Epithelial cell of esophagus (primary cell): Measurements from ENCODE around the gene SRGAP1.

Experiments used
- DNase-seq: peaks from one replicate; pipeline ENCODE4 v3.0.0; 2010; ENCODE audit warnings: low read depth
- H3K4me3 ChIP-seq: 2 replicates; pipeline ENCODE4 v1.5.1; 2011; ENCODE audit warnings: mild to moderate bottlenecking, low read length, control low read depth
- TF ChIP-seq, protein P1 (sequence below): IDR thresholded peaks from 2 replicates; pipeline ENCODE4 v1.5.1; 2011; ENCODE audit warnings: low read depth, mild to moderate bottlenecking, low read length, control low read depth, inconsistent platforms; ENCODE audit not compliant: insufficient read depth; ENCODE audit errors: missing control alignments

Gene SRGAP1

DNA sequence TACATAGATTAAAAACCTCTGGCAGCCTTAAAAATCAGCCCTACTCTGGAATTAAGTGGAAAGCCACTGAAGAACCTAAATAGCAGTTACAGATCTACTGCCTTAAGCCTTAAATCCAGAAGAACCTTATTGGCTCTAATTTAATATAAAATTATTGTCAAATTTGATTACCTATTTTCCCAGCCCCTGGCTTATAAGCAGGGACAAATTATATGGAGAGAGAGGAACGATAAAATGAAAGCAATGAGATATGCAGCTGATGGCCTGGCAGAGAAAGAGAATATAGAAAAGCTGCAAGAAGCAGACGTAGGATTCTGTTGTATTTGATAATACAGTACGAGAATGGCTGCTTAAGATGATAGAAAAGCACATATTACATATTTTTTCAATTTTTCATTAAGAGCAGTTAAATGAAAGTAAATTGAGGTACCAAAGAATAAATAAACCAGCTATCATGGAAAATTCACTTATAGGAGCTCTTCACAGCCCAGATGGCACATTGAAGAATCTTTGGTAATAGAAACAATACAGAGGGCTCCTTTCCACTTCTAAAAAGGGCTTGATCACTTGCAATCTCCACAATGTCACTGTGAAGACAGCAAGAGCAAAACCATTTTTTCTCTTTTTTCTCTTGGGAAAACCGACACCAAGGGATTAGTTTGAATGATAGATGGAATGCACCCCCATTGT, 248.2 kb downstream of the SRGAP1 start:
- TF ChIP-seq, protein P1, sequence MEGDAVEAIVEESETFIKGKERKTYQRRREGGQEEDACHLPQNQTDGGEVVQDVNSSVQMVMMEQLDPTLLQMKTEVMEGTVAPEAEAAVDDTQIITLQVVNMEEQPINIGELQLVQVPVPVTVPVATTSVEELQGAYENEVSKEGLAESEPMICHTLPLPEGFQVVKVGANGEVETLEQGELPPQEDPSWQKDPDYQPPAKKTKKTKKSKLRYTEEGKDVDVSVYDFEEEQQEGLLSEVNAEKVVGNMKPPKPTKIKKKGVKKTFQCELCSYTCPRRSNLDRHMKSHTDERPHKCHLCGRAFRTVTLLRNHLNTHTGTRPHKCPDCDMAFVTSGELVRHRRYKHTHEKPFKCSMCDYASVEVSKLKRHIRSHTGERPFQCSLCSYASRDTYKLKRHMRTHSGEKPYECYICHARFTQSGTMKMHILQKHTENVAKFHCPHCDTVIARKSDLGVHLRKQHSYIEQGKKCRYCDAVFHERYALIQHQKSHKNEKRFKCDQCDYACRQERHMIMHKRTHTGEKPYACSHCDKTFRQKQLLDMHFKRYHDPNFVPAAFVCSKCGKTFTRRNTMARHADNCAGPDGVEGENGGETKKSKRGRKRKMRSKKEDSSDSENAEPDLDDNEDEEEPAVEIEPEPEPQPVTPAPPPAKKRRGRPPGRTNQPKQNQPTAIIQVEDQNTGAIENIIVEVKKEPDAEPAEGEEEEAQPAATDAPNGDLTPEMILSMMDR: no peak
- DNase-seq: no peak
- H3K4me3 ChIP-seq: no peak overlapping the region

DNA sequence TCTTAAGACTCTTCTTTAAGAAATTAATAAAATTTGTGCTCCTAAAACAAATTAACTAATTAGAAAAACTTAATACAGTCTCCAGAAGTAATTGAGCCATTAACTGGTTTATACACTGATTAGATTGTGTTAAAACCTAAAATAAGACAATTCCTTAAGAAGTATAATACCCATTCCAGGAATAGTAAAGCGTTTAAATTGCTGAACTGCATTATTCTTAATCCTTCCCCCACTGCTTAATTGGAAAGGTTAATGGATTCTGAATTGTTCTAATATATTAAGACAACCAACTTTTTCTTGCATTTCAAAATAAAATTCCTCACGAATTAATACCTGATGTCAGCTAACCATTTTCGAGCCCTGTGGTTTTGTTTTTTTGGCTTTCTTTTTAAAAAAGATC, 249.2 kb downstream of the SRGAP1 start:
- TF ChIP-seq, protein P1: no peak
- H3K4me3 ChIP-seq: no peak overlapping the region
- DNase-seq: no peak

DNA sequence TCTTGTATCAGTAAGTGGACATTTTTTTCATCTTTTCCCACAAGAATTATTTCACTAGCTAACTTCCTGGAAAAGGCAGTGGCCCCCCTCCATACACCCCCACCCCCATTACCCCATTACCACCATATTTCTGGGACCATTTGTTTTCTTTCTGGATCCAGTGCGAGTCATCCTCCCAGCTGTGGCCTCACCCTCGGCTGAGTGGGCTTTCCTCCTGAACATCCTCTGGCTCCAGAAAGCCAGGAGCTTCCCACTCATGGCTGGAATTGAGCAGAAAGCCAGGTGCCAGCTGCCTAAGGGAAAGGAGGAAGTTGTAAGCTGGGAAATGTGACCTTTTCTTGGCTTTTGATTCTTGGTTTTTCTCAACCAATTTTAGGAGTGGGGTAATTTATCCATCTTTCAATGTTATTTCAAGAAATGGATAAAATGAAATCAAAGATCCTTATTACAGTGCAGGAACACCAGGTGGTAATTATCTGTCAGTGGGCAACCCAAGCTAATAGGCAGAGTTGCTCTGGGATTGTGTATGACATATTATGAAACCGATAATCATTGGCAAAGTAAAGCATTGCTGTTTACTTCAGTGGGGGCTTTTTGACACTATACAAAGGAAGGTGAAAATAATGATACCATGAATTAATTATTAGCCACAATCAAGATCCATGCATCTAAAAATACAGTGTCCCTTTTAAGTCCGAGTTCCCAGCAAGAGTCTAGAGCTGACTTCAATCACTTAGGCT, 253.0 kb downstream of the SRGAP1 start:
- H3K4me3 ChIP-seq: no peak overlapping the region
- TF ChIP-seq, protein P1: no peak
- DNase-seq: no peak

DNA sequence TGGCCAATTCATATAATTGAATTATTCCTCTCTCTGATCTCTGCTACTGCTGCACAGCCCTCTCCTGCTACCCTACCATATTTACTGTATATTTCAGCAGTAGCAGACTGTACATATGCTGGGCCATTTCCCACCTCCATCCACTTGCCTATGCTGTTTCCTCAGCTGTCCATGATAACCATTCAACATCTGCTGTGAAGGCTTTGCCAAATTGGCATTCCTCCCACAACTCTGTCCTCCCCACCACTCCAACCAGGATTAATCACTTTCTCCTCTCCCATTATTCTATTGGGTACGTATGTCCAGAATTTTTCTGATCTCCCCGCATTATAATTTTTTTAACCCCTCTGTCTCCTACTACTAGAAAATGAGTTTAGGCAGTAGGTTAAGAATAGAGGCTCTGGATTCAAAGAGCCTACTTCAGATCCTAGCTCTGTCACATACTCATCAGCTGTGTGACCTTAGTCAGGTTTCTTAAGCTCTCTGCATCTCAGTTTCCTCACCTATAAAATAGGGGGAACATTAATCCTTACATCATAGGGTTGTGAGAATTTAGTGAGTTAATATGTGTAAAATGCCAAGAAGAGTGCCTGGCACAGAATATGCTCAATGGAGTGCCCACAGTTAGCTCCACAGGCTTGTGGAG, 254.3 kb downstream of the SRGAP1 start:
- TF ChIP-seq, protein P1: no peak
- no peak overlapping the region for H3K4me3 ChIP-seq
- no peak for DNase-seq

DNA sequence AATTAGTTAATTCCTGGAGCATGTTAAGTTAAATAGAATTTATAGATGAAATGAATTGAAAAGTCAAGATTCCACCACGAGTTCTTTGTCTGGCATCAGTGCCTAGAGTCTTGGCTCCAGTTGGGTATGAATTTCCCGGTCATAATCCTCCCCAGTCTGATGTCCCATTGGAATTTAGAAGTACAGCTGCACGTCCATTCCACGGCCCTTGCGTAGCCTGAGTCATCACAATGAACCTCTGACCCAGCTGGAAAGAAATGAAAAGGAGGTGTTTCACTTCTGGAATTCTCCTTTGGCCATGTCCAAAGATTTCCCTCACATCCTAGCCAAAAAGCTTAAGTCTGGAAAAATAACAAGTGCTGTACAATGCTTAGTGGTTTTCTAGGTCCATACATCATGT, 254.9 kb downstream of the SRGAP1 start:
- TF ChIP-seq, protein P1: no peak
- no peak overlapping the region for H3K4me3 ChIP-seq
- DNase-seq: peak; percentile 33

DNA sequence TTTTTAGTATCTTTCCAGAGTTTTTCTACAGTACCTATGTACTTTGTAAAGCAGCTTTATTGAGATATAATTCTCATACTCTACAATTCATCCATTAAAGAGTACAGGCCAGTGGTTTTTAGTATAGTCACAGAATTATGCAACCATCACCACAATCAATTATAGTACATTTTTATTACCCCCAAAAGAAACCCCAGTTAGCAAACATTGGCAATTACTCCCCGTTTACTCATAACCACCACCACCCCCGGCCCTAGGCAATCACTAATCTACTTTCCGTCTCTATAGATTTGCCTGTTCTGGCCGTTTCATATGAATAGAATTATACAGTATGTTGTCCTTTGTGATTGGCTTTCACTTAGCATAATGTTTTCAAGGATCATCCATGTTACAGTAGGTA, 257.8 kb downstream of the SRGAP1 start:
- no peak overlapping the region for H3K4me3 ChIP-seq
- TF ChIP-seq, protein P1: no peak
- DNase-seq: peak; percentile 25
